ENCODE results near the gene PDZK1.

The PDZK1 gene

GRCh38 chr1:145705622-145706021 is 1.5 kb downstream of the PDZK1 start:
- no peak overlapping the region for H3K9ac ChIP-seq (ENCODE audit: low read length)
- H3K4me1 ChIP-seq (ENCODE audit: control insufficient read depth, insufficient read depth, low read length) = peaks cover 7% of the 10 kb centered on the region
- no peak overlapping the region for H3K4me3 ChIP-seq (ENCODE audit: low read length)
- H3K36me3 ChIP-seq (ENCODE audit: control insufficient read depth, insufficient read depth, low read length) = no peaks in the 10 kb centered on the region
- no peaks in the 10 kb centered on the region for H3K9me3 ChIP-seq (ENCODE audit: control insufficient read depth, low read length)
- no peaks in the 10 kb centered on the region for H3K27me3 ChIP-seq (ENCODE audit: control insufficient read depth, insufficient read depth, low read length)

GRCh38 chr1:145702826-145703225 is 4.3 kb downstream of the PDZK1 start:
- H3K4me3 ChIP-seq (ENCODE audit: low read length) = no peak overlapping the region
- no peaks in the 10 kb centered on the region for H3K9me3 ChIP-seq (ENCODE audit: control insufficient read depth, low read length)
- peaks cover 5% of the 10 kb centered on the region for H3K4me1 ChIP-seq (ENCODE audit: control insufficient read depth, insufficient read depth, low read length)
- no peaks in the 10 kb centered on the region for H3K36me3 ChIP-seq (ENCODE audit: control insufficient read depth, insufficient read depth, low read length)
- no peaks in the 10 kb centered on the region for H3K27me3 ChIP-seq (ENCODE audit: control insufficient read depth, insufficient read depth, low read length)
- H3K9ac ChIP-seq (ENCODE audit: low read length) = no peak overlapping the region

- no peak overlapping the region for H3K9ac ChIP-seq (ENCODE audit: low read length)
- H3K4me1 ChIP-seq (ENCODE audit: control insufficient read depth, insufficient read depth, low read length) = no peaks in the 10 kb centered on the region
- H3K27me3 ChIP-seq (ENCODE audit: control insufficient read depth, insufficient read depth, low read length) = no peaks in the 10 kb centered on the region
- no peaks in the 10 kb centered on the region for H3K36me3 ChIP-seq (ENCODE audit: control insufficient read depth, insufficient read depth, low read length)
- H3K4me3 ChIP-seq (ENCODE audit: low read length) = no peak overlapping the region
- H3K9me3 ChIP-seq (ENCODE audit: control insufficient read depth, low read length) = no peaks in the 10 kb centered on the region
These were observed 5.1 kb downstream of the PDZK1 start for GRCh38 chr1:145702052-145702451.

DNA sequence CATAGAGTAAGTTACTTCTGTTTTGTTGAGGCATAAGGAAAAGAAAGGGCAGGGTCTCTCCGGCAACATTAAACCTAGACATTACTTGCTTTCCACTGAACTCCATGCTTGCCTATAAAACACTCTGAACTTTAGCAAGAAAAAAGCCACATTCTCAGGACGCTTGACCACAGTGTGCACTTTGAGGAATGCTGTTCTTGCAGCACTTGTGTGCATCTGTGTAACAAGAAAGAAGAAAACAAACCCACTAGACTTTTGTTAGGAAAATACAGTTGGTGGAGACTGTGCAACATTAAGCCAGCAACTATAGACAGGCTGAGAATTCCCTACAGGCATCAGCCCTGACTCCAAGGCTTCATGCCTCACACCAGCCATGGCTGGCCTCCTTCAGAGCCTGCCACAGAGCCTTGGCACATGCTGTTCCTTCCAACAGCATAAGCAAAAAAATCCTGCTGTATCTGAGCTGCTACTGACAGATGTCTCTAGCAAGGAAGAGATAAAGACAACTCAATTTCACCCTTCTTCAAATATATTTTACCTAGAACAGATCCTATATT is 5.8 kb downstream of the PDZK1 start:
- Histone ChIP-seq H3K9ac (ENCODE audit: low read length) (no peak overlapping the region), H3K4me3 (ENCODE audit: low read length) (no peak overlapping the region), H3K36me3 (ENCODE audit: control insufficient read depth, insufficient read depth, low read length) (no peaks in the 10 kb centered on the region), H3K9me3 (ENCODE audit: control insufficient read depth, low read length) (no peaks in the 10 kb centered on the region), H3K4me1 (ENCODE audit: control insufficient read depth, insufficient read depth, low read length) (no peaks in the 10 kb centered on the region), H3K27me3 (ENCODE audit: control insufficient read depth, insufficient read depth, low read length) (no peaks in the 10 kb centered on the region)

DNA sequence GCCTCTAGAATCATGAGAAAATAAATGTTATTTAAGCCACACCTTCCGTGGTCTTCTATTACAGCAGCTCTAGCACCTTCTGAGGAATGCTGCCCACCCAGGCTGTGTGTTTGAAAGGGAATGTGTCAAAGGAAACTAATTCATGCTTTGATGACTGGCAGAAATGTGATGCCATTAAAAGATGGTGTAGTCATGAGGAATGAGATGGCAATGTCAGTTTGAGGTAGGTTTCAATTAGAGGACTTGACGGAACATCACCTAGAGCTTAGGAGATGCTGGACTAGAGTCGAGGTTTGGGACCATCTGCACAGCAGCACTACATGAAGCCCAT is 10.6 kb downstream of the PDZK1 start:
- no peaks in the 10 kb centered on the region for H3K27me3 ChIP-seq (ENCODE audit: control insufficient read depth, insufficient read depth, low read length)
- H3K4me3 ChIP-seq (ENCODE audit: low read length) = no peak overlapping the region
- H3K4me1 ChIP-seq (ENCODE audit: control insufficient read depth, insufficient read depth, low read length) = no peaks in the 10 kb centered on the region
- no peaks in the 10 kb centered on the region for H3K9me3 ChIP-seq (ENCODE audit: control insufficient read depth, low read length)
- no peak overlapping the region for H3K9ac ChIP-seq (ENCODE audit: low read length)
- no peaks in the 10 kb centered on the region for H3K36me3 ChIP-seq (ENCODE audit: control insufficient read depth, insufficient read depth, low read length)

DNA sequence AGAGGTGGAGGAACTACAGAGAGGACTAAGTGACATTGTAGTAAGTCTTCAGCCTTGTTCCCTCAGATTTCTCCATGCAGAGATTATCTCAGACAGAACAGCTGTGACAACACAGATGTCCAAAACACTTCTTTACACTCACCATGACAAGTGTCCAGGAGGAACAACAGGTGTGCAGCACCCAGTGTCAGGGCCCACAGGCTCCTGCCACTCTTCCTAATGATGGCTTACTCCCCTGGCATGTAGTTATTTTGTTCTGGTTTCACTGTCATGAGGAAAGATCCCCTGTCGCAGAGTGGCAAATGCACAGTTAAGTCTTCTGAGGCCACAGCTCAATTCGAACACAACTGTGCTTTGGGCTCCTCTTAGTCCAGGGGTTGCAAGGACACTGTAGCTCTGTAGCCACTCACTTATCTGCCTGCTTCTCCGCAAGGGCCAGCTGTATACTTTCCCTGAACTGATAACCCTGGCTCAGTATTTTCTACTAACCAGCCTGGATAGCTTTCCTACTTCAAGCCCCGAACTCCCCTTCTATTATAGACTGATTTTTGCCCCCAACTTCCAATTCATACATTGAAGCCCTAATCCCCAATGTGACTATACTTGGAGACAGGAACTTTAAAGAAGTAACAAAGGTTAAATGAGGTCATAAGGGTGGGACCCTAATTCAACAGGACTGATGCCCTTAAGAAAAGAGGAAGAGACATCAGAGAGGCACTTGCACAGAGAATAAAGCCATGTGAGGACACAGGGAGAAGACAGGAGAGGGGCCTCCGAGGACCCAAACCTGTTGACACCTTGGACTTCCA is 11.1 kb downstream of the PDZK1 start:
- H3K9me3 ChIP-seq (ENCODE audit: control insufficient read depth, low read length) = no peaks in the 10 kb centered on the region
- peaks cover 4% of the 10 kb centered on the region for H3K4me1 ChIP-seq (ENCODE audit: control insufficient read depth, insufficient read depth, low read length)

GRCh38 chr1:145692785-145693443 is 14.3 kb downstream of the PDZK1 start:
- no peaks in the 10 kb centered on the region for H3K27me3 ChIP-seq (ENCODE audit: control insufficient read depth, insufficient read depth, low read length)
- peaks cover 19% of the 10 kb centered on the region for H3K4me1 ChIP-seq (ENCODE audit: control insufficient read depth, insufficient read depth, low read length)
- no peak overlapping the region for H3K9ac ChIP-seq (ENCODE audit: low read length)
- no peak overlapping the region for H3K4me3 ChIP-seq (ENCODE audit: low read length)
- H3K9me3 ChIP-seq (ENCODE audit: control insufficient read depth, low read length) = no peaks in the 10 kb centered on the region
- H3K36me3 ChIP-seq (ENCODE audit: control insufficient read depth, insufficient read depth, low read length) = no peaks in the 10 kb centered on the region

More for the DNA sequence above, 11.1 kb downstream of the PDZK1 start:
- no peaks in the 10 kb centered on the region for H3K36me3 ChIP-seq (ENCODE audit: control insufficient read depth, insufficient read depth, low read length)
- H3K4me3 ChIP-seq (ENCODE audit: low read length) = no peak overlapping the region
- H3K27me3 ChIP-seq (ENCODE audit: control insufficient read depth, insufficient read depth, low read length) = no peaks in the 10 kb centered on the region
- H3K9ac ChIP-seq (ENCODE audit: low read length) = no peak overlapping the region

DNA sequence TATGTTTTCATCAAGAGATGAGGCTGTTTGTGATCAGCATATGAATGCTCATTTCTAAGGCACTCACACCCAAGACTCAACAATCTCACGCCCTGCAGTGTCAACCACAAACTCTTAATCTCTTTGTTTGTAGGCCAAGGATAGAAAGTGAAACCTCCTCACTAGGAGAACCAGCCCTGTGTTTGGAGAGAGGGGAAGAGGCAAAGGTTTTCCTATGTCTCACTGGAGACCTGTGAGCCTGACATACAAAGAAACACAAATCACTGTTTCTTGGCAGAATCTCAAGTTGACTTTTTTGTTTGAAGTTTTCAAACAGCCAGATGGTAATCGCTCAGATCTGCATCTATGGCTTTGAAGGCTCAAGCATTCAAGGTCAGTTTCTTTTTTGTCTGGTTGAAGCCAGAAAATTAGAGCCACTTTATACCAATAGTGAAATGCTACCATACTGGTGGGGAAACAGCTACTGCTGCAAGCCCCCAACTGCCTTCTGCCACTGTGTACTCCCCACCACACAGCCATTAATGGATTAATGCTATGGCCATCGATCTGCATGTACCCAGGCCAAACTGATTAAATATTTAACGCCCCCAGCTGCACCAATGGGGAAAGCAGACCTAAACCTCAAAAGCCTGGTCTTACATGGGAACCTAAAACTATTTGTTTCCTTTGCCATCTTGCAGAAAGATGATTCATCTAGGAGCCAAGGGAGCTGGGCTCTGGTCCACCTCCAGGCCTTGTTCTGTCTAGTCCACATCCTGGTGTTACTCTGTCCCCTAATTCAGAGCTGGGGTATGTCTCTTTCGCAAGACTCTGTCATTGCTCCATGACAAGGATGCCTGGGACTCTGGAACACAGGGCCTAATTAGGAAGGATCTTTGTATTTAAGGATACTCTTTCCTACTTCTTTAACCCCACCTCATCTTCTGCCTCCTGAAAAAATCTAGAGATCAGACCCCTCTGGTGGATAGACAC is 16.3 kb downstream of the PDZK1 start:
- no peaks in the 10 kb centered on the region for H3K36me3 ChIP-seq (ENCODE audit: control insufficient read depth, insufficient read depth, low read length)

DNA sequence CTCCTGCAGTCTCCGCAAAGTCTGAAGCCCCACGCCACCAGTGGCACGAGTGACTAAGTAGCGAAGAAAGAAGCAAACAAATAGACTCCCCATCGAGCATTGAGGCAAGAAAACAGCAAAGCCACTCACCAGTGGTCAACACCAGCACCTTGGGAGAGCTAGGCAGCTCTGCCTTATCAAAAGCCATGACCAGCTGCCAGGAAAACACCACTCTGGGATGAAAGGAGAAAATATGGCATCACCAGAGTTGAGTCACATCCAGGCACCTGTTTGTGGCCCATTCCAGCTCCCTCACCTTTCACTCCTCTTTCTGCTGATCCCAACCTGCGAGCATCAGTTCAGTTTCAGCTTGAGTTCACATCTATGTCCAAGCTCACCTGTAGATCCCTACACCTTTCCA is 17.2 kb downstream of the PDZK1 start:
- Histone ChIP-seq H3K36me3 (ENCODE audit: control insufficient read depth, insufficient read depth, low read length) (no peaks in the 10 kb centered on the region), H3K27me3 (ENCODE audit: control insufficient read depth, insufficient read depth, low read length) (no peaks in the 10 kb centered on the region), H3K9ac (ENCODE audit: low read length) (no peak overlapping the region), H3K4me3 (ENCODE audit: low read length) (no peak overlapping the region), H3K4me1 (ENCODE audit: control insufficient read depth, insufficient read depth, low read length) (peaks cover 19% of the 10 kb centered on the region), H3K9me3 (ENCODE audit: control insufficient read depth, low read length) (no peaks in the 10 kb centered on the region)

More for the DNA sequence above, 16.3 kb downstream of the PDZK1 start:
- Histone ChIP-seq H3K4me3 (ENCODE audit: low read length) (no peak overlapping the region), H3K4me1 (ENCODE audit: control insufficient read depth, insufficient read depth, low read length) (peaks cover 19% of the 10 kb centered on the region), H3K9ac (ENCODE audit: low read length) (no peak overlapping the region), H3K27me3 (ENCODE audit: control insufficient read depth, insufficient read depth, low read length) (no peaks in the 10 kb centered on the region), H3K9me3 (ENCODE audit: control insufficient read depth, low read length) (no peaks in the 10 kb centered on the region)

- no peaks in the 10 kb centered on the region for H3K36me3 ChIP-seq (ENCODE audit: control insufficient read depth, insufficient read depth, low read length)
- H3K27me3 ChIP-seq (ENCODE audit: control insufficient read depth, insufficient read depth, low read length) = no peaks in the 10 kb centered on the region
These were observed 18.2 kb downstream of the PDZK1 start for GRCh38 chr1:145688924-145689323.

DNA sequence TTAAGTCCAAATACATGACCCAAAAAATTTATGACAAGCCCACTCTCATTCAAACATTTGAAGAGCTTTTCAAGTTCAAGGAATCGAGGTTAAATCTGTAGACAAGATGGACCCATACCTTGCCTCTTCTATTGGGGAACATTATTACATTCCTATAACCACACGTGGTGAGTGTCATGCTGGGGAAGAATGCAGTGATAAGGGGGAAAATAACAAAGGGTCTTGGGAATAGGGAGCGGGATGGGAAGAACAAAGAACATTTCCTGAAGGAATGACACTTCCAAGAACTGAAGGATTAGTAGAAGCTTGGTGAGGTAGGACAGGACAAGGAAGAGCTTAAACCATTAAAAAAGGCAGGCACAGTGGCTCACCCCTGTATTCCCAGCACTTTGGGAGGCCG is 18.8 kb downstream of the PDZK1 start:
- Histone ChIP-seq H3K9ac (ENCODE audit: low read length) (no peak overlapping the region), H3K27me3 (ENCODE audit: control insufficient read depth, insufficient read depth, low read length) (no peaks in the 10 kb centered on the region), H3K9me3 (ENCODE audit: control insufficient read depth, low read length) (no peaks in the 10 kb centered on the region), H3K4me3 (ENCODE audit: low read length) (no peak overlapping the region), H3K36me3 (ENCODE audit: control insufficient read depth, insufficient read depth, low read length) (no peaks in the 10 kb centered on the region), H3K4me1 (ENCODE audit: control insufficient read depth, insufficient read depth, low read length) (peaks cover 19% of the 10 kb centered on the region)

More at GRCh38 chr1:145688924-145689323, 18.2 kb downstream of the PDZK1 start:
- H3K4me3 ChIP-seq (ENCODE audit: low read length) = no peak overlapping the region
- no peak overlapping the region for H3K9ac ChIP-seq (ENCODE audit: low read length)
- H3K4me1 ChIP-seq (ENCODE audit: control insufficient read depth, insufficient read depth, low read length) = peaks cover 19% of the 10 kb centered on the region
- no peaks in the 10 kb centered on the region for H3K9me3 ChIP-seq (ENCODE audit: control insufficient read depth, low read length)
